ENCODE data around the gene CUTA.

CUTA gene

DNA sequence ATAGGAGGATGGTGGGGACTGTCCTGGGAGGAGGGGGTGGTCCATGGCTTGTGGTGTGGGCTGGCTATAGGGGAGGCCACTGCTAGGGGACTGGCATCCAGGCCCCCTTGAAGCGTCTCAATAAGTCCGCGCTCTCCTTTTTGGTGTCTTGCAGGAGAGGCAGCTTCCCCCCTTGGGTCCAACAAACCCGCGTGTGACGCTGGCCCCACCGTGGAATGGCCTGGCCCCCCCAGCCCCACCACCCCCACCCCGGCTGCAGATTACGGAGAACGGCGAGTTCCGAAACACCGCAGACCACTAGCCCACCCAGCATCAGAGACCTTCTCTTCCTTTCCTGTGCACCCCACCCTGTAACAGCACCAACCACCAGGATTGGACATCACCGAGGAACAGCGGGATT, 33.7 kb upstream of the CUTA start:
- Mint-ChIP-seq H3K27me3 (ENCODE audit: low read depth) (peaks cover 3% of the 10 kb centered on the region), H3K4me1 (peaks cover 19% of the 10 kb centered on the region), H3K4me3 (peak overlapping the region in 2 of 3 experiments; percentile 20 to 46), H3K36me3 (ENCODE audit: low read depth) (peaks cover 51% of the 10 kb centered on the region), H3K9me3 (no peaks in the 10 kb centered on the region), H3K27ac (no peak overlapping the region)
- TF ChIP-seq CTCF (IDR thresholded peaks at IDR 0.05; ENCODE audit: unreplicated experiment in 3 of 3), result no peak

DNA sequence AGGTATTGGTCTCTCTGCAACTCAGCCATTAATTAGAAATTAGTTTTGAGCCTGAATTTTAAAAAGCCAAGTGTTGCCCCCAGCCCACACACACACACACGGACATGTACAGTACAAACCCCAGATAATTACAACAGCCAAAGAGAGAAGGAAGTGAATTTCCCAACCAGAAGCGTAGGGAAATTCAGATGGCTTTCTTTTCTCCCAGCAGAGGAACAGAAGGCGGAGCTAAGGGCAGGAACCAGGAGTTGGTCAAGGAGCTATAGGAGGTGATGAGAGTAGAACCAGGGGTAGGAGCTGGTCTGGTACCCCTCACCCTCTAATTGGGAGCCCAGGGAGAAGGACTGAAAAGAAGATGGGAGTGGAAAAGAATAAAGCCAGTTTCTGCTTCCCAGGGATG, 32.5 kb upstream of the CUTA start:
- Mint-ChIP-seq H3K4me3 (peak overlapping the region; percentile 26 to 71 (median 67)), H3K27me3 (ENCODE audit: low read depth) (peaks cover 3% of the 10 kb centered on the region), H3K9me3 (no peaks in the 10 kb centered on the region), H3K36me3 (ENCODE audit: low read depth) (peaks cover 47% of the 10 kb centered on the region), H3K27ac (peak overlapping the region in 1 of 3 experiments; percentile 46), H3K4me1 (peaks cover 19% of the 10 kb centered on the region)
- no peak for TF ChIP-seq CTCF (IDR thresholded peaks at IDR 0.05; ENCODE audit: unreplicated experiment in 3 of 3)

- peaks cover 3% of the 10 kb centered on the region for H3K27me3 Mint-ChIP-seq (ENCODE audit: low read depth)
- H3K9me3 Mint-ChIP-seq, result no peaks in the 10 kb centered on the region
- peaks cover 64% of the 10 kb centered on the region for H3K36me3 Mint-ChIP-seq (ENCODE audit: low read depth)
- H3K27ac Mint-ChIP-seq, result no peak overlapping the region
- no peak for TF ChIP-seq CTCF (IDR thresholded peaks at IDR 0.05; ENCODE audit: unreplicated experiment in 3 of 3)
- no peak overlapping the region for H3K4me3 Mint-ChIP-seq
- no peaks in the 10 kb centered on the region for H3K4me1 Mint-ChIP-seq
Observed at GRCh38 chr6:33446356-33446755, 28.4 kb upstream of the CUTA start.

DNA sequence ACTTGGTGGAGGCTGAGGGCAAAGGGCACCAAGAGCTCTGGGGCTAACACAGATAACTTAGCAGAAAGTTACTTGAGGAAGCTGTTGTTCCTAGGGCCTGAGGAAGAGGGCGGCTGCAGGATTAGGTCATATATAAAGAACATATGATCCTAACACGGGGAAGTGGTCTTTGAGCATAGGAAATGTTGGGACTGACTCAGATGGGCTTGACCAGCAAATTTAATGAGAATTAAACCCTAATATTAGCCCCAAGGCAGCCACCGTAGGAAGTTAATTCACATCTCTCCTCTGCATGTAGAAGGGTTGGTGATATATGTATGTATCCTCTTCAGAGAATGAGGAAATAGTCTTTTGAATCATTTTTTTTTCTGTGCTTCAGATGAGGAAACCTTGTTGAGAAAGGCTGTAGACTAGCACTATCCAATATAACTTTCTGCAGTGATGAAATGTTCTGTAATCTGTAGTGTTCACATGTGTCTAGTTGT, 27.3 kb upstream of the CUTA start:
- Mint-ChIP-seq H3K27ac (no peak overlapping the region), H3K27me3 (ENCODE audit: low read depth) (peaks cover 3% of the 10 kb centered on the region), H3K4me1 (no peaks in the 10 kb centered on the region), H3K4me3 (no peak overlapping the region), H3K9me3 (no peaks in the 10 kb centered on the region), H3K36me3 (ENCODE audit: low read depth) (peaks cover 68% of the 10 kb centered on the region)
- TF ChIP-seq CTCF (IDR thresholded peaks at IDR 0.05; ENCODE audit: unreplicated experiment in 3 of 3), result no peak

- Mint-ChIP-seq H3K4me3 (no peak overlapping the region), H3K27me3 (ENCODE audit: low read depth) (peaks cover 3% of the 10 kb centered on the region)
- no peak for TF ChIP-seq CTCF (IDR thresholded peaks at IDR 0.05; ENCODE audit: unreplicated experiment in 3 of 3)
Observed at GRCh38 chr6:33443619-33444504, 26.0 kb upstream of the CUTA start.

DNA sequence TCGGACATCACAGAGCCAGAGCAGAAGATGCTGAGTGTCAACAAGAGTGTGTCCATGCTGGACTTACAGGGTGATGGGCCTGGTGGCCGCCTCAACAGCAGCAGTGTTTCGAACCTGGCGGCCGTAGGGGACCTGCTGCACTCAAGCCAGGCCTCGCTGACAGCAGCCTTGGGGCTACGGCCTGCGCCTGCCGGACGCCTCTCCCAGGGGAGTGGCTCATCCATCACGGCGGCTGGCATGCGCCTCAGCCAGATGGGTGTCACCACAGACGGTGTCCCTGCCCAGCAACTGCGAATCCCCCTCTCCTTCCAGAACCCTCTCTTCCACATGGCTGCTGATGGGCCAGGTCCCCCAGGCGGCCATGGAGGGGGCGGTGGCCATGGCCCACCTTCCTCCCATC, 25.1 kb upstream of the CUTA start:
- Mint-ChIP-seq H3K27me3 (ENCODE audit: low read depth) (no peaks in the 10 kb centered on the region), H3K9me3 (no peaks in the 10 kb centered on the region), H3K27ac (no peak overlapping the region), H3K4me1 (no peaks in the 10 kb centered on the region), H3K36me3 (ENCODE audit: low read depth) (peaks cover 75% of the 10 kb centered on the region), H3K4me3 (no peak overlapping the region)
- no peak for TF ChIP-seq CTCF (IDR thresholded peaks at IDR 0.05; ENCODE audit: unreplicated experiment in 3 of 3)

More at GRCh38 chr6:33443619-33444504, 26.0 kb upstream of the CUTA start:
- H3K4me1 Mint-ChIP-seq, result no peaks in the 10 kb centered on the region
- peaks cover 75% of the 10 kb centered on the region for H3K36me3 Mint-ChIP-seq (ENCODE audit: low read depth)
- H3K9me3 Mint-ChIP-seq, result no peaks in the 10 kb centered on the region
- no peak overlapping the region for H3K27ac Mint-ChIP-seq

Measured in nephron (organoid).